ENCODE measurements around the gene ZBTB46.

Gene ZBTB46

DNA sequence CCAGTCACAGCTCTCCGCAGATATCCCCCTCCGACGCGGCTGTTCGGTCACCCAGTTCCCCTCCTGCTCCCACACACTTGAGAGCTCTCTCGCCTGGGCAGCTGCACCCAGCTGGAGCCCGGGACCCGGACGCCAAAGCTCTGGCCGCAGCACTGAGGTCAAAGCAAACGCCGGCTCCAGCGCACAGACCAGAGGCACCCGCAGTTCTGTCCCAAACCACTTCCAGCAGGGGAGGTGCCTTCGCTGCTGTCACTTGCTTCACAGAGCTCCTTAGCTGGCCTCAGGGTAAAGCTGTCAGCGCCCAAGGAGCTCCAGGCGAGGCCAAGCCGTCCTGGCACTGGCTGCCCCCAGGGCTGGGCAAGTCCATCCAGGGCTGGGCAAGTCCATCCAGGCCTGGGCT is 63.6 kb downstream of the ZBTB46 start:
- Histone ChIP-seq H3K4me3 (IDR thresholded peaks at IDR 0.05; ENCODE audit: insufficient read depth, low read depth, low read length) (no peak overlapping the region), H3K36me3 (ENCODE audit: insufficient read depth) (no peaks in the 10 kb centered on the region), H3K4me2 (no peak overlapping the region), H3K27ac (no peak overlapping the region), H2AFZ (ENCODE audit: low read depth) (no peak overlapping the region), H4K20me1 (ENCODE audit: insufficient read depth) (no peaks in the 10 kb centered on the region), H3K9ac (no peak overlapping the region), H3K27me3 (ENCODE audit: insufficient read depth, low read depth) (peaks cover 98% of the 10 kb centered on the region), H3K79me2 (ENCODE audit: insufficient read depth, low read depth) (no peaks in the 10 kb centered on the region), H3K4me1 (ENCODE audit: low read depth, poor library complexity, severe bottlenecking) (no peaks in the 10 kb centered on the region)
- TF ChIP-seq, protein P1, sequence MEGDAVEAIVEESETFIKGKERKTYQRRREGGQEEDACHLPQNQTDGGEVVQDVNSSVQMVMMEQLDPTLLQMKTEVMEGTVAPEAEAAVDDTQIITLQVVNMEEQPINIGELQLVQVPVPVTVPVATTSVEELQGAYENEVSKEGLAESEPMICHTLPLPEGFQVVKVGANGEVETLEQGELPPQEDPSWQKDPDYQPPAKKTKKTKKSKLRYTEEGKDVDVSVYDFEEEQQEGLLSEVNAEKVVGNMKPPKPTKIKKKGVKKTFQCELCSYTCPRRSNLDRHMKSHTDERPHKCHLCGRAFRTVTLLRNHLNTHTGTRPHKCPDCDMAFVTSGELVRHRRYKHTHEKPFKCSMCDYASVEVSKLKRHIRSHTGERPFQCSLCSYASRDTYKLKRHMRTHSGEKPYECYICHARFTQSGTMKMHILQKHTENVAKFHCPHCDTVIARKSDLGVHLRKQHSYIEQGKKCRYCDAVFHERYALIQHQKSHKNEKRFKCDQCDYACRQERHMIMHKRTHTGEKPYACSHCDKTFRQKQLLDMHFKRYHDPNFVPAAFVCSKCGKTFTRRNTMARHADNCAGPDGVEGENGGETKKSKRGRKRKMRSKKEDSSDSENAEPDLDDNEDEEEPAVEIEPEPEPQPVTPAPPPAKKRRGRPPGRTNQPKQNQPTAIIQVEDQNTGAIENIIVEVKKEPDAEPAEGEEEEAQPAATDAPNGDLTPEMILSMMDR (conservative IDR thresholded peaks at IDR 0.05; ENCODE audit: low read depth, low read length) = no peak

DNA sequence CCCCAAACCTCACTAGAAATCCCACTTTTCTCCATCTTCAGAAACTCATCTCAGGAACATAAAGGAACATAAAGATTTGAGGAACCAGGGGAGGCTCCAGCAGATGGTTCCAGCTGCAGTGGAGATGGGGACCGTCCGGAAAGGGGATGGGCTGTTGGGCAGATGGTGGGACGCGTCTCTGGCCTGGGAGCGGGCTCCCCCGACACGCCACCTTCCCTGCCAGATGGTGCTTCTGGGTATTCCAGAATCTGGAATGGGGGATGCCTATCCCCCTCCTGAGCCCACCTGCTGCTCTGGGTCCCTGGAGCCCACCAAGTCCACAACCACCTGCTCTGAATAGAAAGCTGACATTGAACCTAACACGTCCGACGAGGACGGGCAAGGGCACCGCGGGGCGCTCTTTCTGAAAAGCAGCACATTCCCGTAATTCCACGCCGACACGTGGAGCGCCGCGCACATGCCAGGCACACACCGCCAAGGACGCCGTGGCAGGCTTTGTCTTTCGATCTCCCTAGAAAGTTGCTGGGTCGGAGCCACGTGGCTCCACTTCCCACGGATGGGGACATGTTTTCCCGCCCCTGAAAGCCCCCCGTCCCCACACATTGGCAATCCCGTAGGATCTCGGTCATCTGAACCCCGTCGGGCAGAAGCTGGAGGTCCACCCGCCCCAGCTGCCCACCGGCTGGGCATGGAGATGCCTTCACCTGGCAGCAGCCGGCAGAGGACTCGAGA is 64.2 kb downstream of the ZBTB46 start:
- no peaks in the 10 kb centered on the region for H4K20me1 ChIP-seq (ENCODE audit: insufficient read depth)
- H3K9ac ChIP-seq = no peak overlapping the region
- H3K36me3 ChIP-seq (ENCODE audit: insufficient read depth) = no peaks in the 10 kb centered on the region
- no peak overlapping the region for H2AFZ ChIP-seq (ENCODE audit: low read depth)
- H3K27ac ChIP-seq = no peak overlapping the region
- no peak overlapping the region for H3K4me3 ChIP-seq (IDR thresholded peaks at IDR 0.05; ENCODE audit: insufficient read depth, low read depth, low read length)
- no peak overlapping the region for H3K4me2 ChIP-seq
- TF ChIP-seq, protein P1 (conservative IDR thresholded peaks at IDR 0.05; ENCODE audit: low read depth, low read length) = no peak
- H3K79me2 ChIP-seq (ENCODE audit: insufficient read depth, low read depth) = no peaks in the 10 kb centered on the region
- no peaks in the 10 kb centered on the region for H3K4me1 ChIP-seq (ENCODE audit: low read depth, poor library complexity, severe bottlenecking)
- H3K27me3 ChIP-seq (ENCODE audit: insufficient read depth, low read depth) = peaks cover 99% of the 10 kb centered on the region

DNA sequence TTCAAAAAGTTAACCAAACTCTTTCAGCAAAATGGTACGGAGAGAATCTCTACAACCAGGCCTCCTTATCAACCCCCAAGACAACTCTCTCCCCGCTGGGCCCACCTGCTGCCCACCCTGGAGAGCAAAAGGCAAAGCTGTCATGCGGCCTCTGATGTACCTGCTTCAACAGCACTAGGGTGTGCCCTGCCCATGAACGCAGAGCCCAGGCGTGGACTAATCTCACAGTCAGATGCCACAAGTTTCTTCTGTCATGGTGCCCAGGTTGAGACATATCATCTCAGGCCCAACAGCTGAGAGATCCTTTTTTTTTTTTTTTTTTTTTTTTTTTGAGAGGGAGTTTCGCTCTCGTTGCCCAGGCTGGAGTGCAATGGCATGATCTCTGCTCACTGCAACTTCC is 65.2 kb downstream of the ZBTB46 start:
- no peak overlapping the region for H2AFZ ChIP-seq (ENCODE audit: low read depth)
- H3K4me2 ChIP-seq = no peak overlapping the region
- H4K20me1 ChIP-seq (ENCODE audit: insufficient read depth) = no peaks in the 10 kb centered on the region
- no peak overlapping the region for H3K27ac ChIP-seq
- no peak overlapping the region for H3K4me3 ChIP-seq (IDR thresholded peaks at IDR 0.05; ENCODE audit: insufficient read depth, low read depth, low read length)
- no peaks in the 10 kb centered on the region for H3K36me3 ChIP-seq (ENCODE audit: insufficient read depth)
- H3K27me3 ChIP-seq (ENCODE audit: insufficient read depth, low read depth) = peaks cover 99% of the 10 kb centered on the region
- TF ChIP-seq, protein P1 (conservative IDR thresholded peaks at IDR 0.05; ENCODE audit: low read depth, low read length) = no peak
- no peak overlapping the region for H3K9ac ChIP-seq
- H3K4me1 ChIP-seq (ENCODE audit: low read depth, poor library complexity, severe bottlenecking) = no peaks in the 10 kb centered on the region
- H3K79me2 ChIP-seq (ENCODE audit: insufficient read depth, low read depth) = no peaks in the 10 kb centered on the region

DNA sequence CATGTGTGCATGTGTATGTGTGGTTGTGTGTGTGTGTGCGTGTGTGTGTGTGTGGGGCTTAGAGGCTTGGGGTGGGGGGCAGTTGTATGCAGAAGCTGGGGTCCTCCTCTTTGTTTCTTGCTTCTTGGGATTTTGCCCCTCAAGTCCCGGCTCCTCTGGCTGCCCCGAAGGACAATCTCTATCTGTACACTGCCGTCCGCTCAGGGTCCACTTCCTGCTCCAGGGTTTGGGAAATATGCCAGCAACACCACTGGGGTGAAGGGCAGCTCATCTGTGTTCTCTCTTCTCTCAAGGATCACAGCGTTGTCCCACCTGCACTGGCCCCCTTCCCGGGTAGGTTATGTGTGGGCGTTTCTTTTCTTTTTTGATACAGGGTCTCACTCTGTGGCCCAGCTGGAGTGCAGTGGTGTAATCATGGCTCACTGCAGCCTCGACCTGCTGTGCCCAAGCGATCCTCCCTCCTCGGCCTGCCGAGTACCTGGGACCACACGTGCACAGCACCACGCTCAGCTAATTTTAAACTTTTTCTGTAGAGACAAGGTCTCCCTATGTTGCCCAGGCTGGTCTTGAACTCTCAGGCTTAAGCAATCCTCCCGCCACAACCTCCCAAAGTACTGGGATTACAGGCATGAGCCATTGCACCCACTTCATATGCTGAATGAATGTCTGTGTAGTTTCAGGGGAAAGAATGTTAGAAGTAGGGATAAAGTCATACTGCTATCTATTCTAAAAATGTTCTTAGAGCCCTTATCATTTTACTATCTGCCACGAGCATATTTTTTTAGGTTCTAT is 65.8 kb downstream of the ZBTB46 start:
- TF ChIP-seq, protein P1 (conservative IDR thresholded peaks at IDR 0.05; ENCODE audit: low read depth, low read length) = no peak
- Histone ChIP-seq H3K4me1 (ENCODE audit: low read depth, poor library complexity, severe bottlenecking) (no peaks in the 10 kb centered on the region), H3K79me2 (ENCODE audit: insufficient read depth, low read depth) (no peaks in the 10 kb centered on the region), H3K4me3 (IDR thresholded peaks at IDR 0.05; ENCODE audit: insufficient read depth, low read depth, low read length) (no peak overlapping the region), H3K27ac (no peak overlapping the region), H3K9ac (no peak overlapping the region), H3K36me3 (ENCODE audit: insufficient read depth) (no peaks in the 10 kb centered on the region), H2AFZ (ENCODE audit: low read depth) (no peak overlapping the region), H3K27me3 (ENCODE audit: insufficient read depth, low read depth) (peaks cover 99% of the 10 kb centered on the region), H3K4me2 (no peak overlapping the region), H4K20me1 (ENCODE audit: insufficient read depth) (no peaks in the 10 kb centered on the region)

All from KMS-11 (cell line).